HCT116 (cell line): ENCODE results near the gene GABBR2.

Experiments
- CEBPB ChIP-seq: IDR thresholded peaks from 2 replicates; pipeline ENCODE4 v1.6.1; 2012; ENCODE audit warnings: low read depth
- EGR1 ChIP-seq: IDR thresholded peaks from 2 replicates; pipeline ENCODE4 v1.6.1; 2012; ENCODE audit warnings: low read depth
- EZH2 ChIP-seq: fragments of 200-600 bp; sonication (generic); IDR thresholded peaks from 2 replicates; pipeline ENCODE4 v1.6.1; 2017; ENCODE audit warnings: antibody characterized with exemption, mixed run types
- FOSL1 ChIP-seq: IDR thresholded peaks from 2 replicates; pipeline ENCODE4 v1.6.1; 2012; ENCODE audit warnings: low read depth
- POLR2A ChIP-seq: IDR thresholded peaks from 2 replicates; pipeline ENCODE4 v1.7.0; 2011; ENCODE audit warnings: borderline replicate concordance; ENCODE audit not compliant: insufficient read depth, insufficient read length; ENCODE audit errors: extremely low read depth
- POLR2AphosphoS5 ChIP-seq: IDR thresholded peaks from 2 replicates; pipeline ENCODE4 v1.6.1; 2011; ENCODE audit warnings: mild to moderate bottlenecking, low read depth, low read length, moderate library complexity
- SP1 ChIP-seq: IDR thresholded peaks from 2 replicates; pipeline ENCODE4 v1.6.1; 2012; ENCODE audit warnings: low read depth
- YY1 ChIP-seq: IDR thresholded peaks from 2 replicates; pipeline ENCODE4 v1.6.1; 2011; ENCODE audit warnings: low read length, low read depth, moderate library complexity, mild to moderate bottlenecking; ENCODE audit not compliant: insufficient replicate concordance; ENCODE audit errors: extremely low read depth
- TF ChIP-seq, protein P1 (sequence below), 3 experiments: fragments of 200-600 bp in 1 of 3; sonication (generic) in 1 of 3; IDR thresholded peaks in 2 of 3; conservative IDR thresholded peaks in 1 of 3; 2 replicates each; pipeline ENCODE4 v1.5.1; 2012 to 2017; ENCODE audit warnings: low read depth in 2 of 3, low read length in 2 of 3, antibody characterized with exemption in 1 of 3, borderline replicate concordance in 1 of 3, control low read depth in 1 of 3, mild to moderate bottlenecking in 1 of 3, mixed read lengths in 1 of 3, mixed run types in 1 of 3, moderate library complexity in 1 of 3; ENCODE audit not compliant: insufficient read depth in 1 of 3

DNA sequence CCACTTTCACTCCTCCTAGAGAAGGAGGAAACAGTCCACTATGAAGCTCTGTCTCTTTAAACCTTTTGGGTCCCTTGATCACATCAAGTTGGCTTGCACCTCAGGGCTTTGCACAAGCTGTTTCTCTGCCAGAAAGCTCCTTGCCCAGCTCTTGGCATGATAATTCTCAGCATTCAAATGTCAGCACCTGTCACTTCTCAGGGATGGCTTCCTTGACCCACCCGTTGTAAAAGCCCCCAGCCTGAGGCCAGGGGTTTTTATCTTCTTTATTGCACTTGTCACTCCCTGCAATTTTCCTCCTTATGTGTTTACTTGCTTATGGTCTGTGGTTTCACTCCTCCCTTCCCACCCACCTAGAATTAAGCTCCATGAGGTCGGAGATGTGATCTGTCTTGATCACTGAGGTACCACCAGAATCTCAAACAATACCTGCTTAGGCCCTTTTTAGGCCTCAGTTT, 252.6 kb downstream of the GABBR2 start:
- TF ChIP-seq POLR2AphosphoS5 (no peak), FOSL1 (no peak), SP1 (no peak), EZH2 (no peak), CEBPB (no peak), POLR2A (no peak), EGR1 (no peak), YY1 (no peak)
- TF ChIP-seq, protein P1, sequence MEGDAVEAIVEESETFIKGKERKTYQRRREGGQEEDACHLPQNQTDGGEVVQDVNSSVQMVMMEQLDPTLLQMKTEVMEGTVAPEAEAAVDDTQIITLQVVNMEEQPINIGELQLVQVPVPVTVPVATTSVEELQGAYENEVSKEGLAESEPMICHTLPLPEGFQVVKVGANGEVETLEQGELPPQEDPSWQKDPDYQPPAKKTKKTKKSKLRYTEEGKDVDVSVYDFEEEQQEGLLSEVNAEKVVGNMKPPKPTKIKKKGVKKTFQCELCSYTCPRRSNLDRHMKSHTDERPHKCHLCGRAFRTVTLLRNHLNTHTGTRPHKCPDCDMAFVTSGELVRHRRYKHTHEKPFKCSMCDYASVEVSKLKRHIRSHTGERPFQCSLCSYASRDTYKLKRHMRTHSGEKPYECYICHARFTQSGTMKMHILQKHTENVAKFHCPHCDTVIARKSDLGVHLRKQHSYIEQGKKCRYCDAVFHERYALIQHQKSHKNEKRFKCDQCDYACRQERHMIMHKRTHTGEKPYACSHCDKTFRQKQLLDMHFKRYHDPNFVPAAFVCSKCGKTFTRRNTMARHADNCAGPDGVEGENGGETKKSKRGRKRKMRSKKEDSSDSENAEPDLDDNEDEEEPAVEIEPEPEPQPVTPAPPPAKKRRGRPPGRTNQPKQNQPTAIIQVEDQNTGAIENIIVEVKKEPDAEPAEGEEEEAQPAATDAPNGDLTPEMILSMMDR (IDR thresholded peaks at IDR 0.05 in 2 of 3, conservative IDR thresholded peaks at IDR 0.05 in 1 of 3; ENCODE audit: borderline replicate concordance in 1 of 3, insufficient read depth in 1 of 3, low read depth in 2 of 3, low read length in 2 of 3): no peak
